ENCODE data around the gene DNAI1.

Gene DNAI1

DNA sequence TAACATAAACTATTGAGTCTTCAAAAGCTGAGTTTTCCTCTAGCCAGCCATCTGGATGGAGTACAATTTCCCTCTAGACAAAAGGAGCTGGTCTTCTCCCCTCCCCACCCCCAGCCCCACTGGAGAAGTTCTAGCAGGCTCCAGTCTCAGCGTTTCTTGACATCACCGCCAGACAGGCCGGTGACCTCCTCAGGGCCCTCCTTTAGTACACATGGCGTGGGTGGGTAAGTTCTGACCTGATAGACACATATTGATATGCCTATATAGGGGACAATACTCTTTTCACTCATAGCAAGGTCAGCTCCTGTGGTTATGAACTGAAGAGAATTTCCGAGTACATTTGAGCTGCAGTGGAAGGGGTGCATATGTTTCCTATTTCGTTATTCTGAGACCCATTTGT, 27.2 kb downstream of the DNAI1 start:
- H3K4me3 ChIP-seq (ENCODE audit: low read depth, low read length): no peak overlapping the region
- in situ Hi-C loops (cut with HindIII; ENCODE audit: low sequenced_read_pairs): no loop called here
- no peak for TF ChIP-seq CTCF (IDR thresholded peaks at IDR 0.05; ENCODE audit: low read depth, low read length)
- DNase-seq (ENCODE audit: low read depth, low spot score): no peak

GRCh38 chr9:34486572-34486971, 28.0 kb downstream of the DNAI1 start:
- no peak overlapping the region for H3K4me3 ChIP-seq (ENCODE audit: low read depth, low read length)
- no peak for TF ChIP-seq CTCF (IDR thresholded peaks at IDR 0.05; ENCODE audit: low read depth, low read length)
- in situ Hi-C loops (cut with HindIII; ENCODE audit: low sequenced_read_pairs): no loop called here
- no peak for DNase-seq (ENCODE audit: low read depth, low spot score)

GRCh38 chr9:34490360-34490759, 31.8 kb downstream of the DNAI1 start:
- in situ Hi-C loops (cut with HindIII; ENCODE audit: low sequenced_read_pairs): no loop called here
- no peak for DNase-seq (ENCODE audit: low read depth, low spot score)
- no peak for TF ChIP-seq CTCF (IDR thresholded peaks at IDR 0.05; ENCODE audit: low read depth, low read length)

DNA sequence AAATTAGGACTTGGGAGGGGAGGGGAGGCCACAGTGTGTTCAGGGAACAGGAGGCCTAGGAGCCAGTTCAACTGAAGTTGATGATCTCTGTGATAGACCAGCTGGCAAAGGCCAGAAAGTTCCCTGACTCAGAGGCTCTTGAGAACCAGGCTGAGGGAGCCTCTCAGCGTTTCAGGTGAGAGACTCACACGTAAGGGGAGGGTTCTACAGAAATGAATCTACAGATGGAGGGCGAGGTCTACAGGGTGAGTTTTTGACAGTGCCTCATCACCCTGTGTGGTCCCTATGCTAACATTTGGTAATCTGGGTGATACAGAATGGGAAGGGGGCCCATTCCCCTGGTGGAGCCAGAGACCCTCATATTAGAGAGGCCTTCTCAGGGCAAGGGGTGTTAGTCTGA, 32.2 kb downstream of the DNAI1 start:
- no peak overlapping the region for H3K4me3 ChIP-seq (ENCODE audit: low read depth, low read length)
- TF ChIP-seq CTCF (IDR thresholded peaks at IDR 0.05; ENCODE audit: low read depth, low read length): no peak
- in situ Hi-C loops (cut with HindIII; ENCODE audit: low sequenced_read_pairs): no loop called here
- DNase-seq (ENCODE audit: low read depth, low spot score): no peak

More at GRCh38 chr9:34490360-34490759, 31.8 kb downstream of the DNAI1 start:
- H3K4me3 ChIP-seq (ENCODE audit: low read depth, low read length): no peak overlapping the region

- no peak for DNase-seq (ENCODE audit: low read depth, low spot score)
- no peak for TF ChIP-seq CTCF (IDR thresholded peaks at IDR 0.05; ENCODE audit: low read depth, low read length)
- in situ Hi-C loops (cut with HindIII; ENCODE audit: low sequenced_read_pairs): no loop called here
- H3K4me3 ChIP-seq (ENCODE audit: low read depth, low read length): no peak overlapping the region
Measured at GRCh38 chr9:34491596-34491995, 33.0 kb downstream of the DNAI1 start.

DNA sequence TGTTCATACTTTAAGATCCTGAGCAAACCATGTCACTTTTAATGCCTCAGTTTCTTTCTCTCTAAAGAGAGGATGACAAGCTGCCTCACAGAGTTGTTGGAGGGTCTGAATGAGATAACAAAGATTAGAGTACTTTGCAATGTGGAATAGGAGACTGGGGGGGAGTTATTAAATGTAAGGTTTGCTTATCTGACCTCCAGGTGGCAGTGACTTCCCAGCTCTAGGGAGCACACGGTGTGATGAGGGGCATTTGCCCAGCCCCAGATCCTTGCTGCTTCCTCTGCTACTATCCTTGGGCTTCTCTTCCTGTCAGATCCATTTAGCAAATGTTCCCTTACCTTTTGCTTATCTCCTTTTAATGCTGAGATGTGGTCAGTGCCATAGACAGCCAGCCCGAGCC, 33.4 kb downstream of the DNAI1 start:
- H3K4me3 ChIP-seq (ENCODE audit: low read depth, low read length): no peak overlapping the region
- no peak for TF ChIP-seq CTCF (IDR thresholded peaks at IDR 0.05; ENCODE audit: low read depth, low read length)
- in situ Hi-C loops (cut with HindIII; ENCODE audit: low sequenced_read_pairs): no loop called here
- DNase-seq (ENCODE audit: low read depth, low spot score): no peak

- no peak for TF ChIP-seq CTCF (IDR thresholded peaks at IDR 0.05; ENCODE audit: low read depth, low read length)
- DNase-seq (ENCODE audit: low read depth, low spot score): peak; percentile 35
- in situ Hi-C loops (cut with HindIII; ENCODE audit: low sequenced_read_pairs): no loop called here
- no peak overlapping the region for H3K4me3 ChIP-seq (ENCODE audit: low read depth, low read length)
Measured at GRCh38 chr9:34493972-34494535, 35.4 kb downstream of the DNAI1 start.
